ENCODE data around the gene TFIP11. TPM values are rescaled to one million over a fixed set of nuclear protein-coding genes. Genes with fewer than 3 reads are reported as not detected.

The TFIP11 gene
- total and polyA plus RNA-seq, 5 donors from 2014 or later, result 31.9 to 109 (median 40.8) TPM

DNA sequence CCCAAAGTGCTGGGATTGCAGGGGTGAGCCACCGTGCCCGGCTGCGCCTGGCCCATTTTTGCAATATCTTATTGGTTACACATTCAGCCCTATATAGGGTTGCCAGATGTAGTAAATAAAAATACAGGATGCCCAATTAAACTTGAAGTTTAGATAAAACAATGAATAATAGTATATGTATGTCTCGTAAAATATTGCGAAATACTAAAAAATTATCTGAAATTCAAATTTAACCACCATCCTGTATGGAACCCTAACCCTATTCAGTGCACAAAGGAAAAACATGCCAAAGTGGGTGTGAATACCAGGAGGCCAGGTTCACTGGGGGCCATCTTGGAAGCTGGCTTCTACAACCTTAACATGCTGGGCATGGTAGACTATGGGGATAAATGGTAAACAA lies 5.2 kb upstream of the TFIP11 start:
- H3K27me3 ChIP-seq (ENCODE audit: control insufficient read depth, insufficient read depth, low read length), result no peaks in the 10 kb centered on the region
- peaks cover 5 to 19% (median 14%) of the 10 kb centered on the region in 4 donors for H3K4me1 Mint-ChIP-seq
- H3K27me3 Mint-ChIP-seq, result no peaks in the 10 kb centered on the region
- ATAC-seq (ENCODE audit: low read depth in 2 of 2), result no peak
- H3K4me3 Mint-ChIP-seq, result no peak overlapping the region
- H3K9me3 Mint-ChIP-seq, result peaks cover 0 to 2% (median 0%) of the 10 kb centered on the region in 7 donors
- H3K36me3 Mint-ChIP-seq, result no peaks in the 10 kb centered on the region
- H3K27ac ChIP-seq (ENCODE audit: insufficient read depth, low read length, poor library complexity, severe bottlenecking), result no peak overlapping the region
- peaks cover 7% of the 10 kb centered on the region for H3K4me1 ChIP-seq (ENCODE audit: control insufficient read depth, insufficient read depth, low read length, poor library complexity, severe bottlenecking)
- H3K36me3 ChIP-seq (ENCODE audit: control insufficient read depth, insufficient read depth, low read length), result no peaks in the 10 kb centered on the region
- no peak overlapping the region for H3K4me3 ChIP-seq (ENCODE audit: low read depth, low read length)
- H3K9me3 ChIP-seq (ENCODE audit: control insufficient read depth in 2 of 2, low read length in 2 of 2), result no peaks in the 10 kb centered on the region
- no peak overlapping the region for H3K27ac Mint-ChIP-seq
- no peak for DNase-seq

DNA sequence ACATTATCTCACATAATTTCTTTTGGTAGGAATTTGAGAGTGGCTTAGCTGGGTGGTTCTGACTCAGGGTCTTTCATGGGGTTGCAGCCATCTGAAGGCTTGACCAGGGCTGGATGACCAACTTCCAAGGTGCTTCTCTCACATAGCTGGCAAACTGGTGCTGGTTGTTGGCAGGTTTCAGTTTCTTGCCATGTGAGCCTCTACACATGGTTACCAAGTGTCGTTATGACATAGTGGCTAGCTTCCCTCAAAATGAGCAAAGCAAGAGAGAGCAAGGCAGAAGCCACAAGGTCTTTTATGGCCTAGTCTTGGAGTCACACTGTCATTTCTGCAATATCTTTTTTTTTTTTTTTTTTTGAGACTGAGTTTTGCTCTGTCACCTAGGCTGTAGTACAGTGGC lies 4.2 kb upstream of the TFIP11 start:
- Mint-ChIP-seq H3K4me1 (peaks cover 5 to 28% (median 19%) of the 10 kb centered on the region in 4 donors), H3K9me3 (peaks cover 0 to 2% (median 0%) of the 10 kb centered on the region in 7 donors), H3K27me3 (no peaks in the 10 kb centered on the region), H3K27ac (no peak overlapping the region), H3K36me3 (no peaks in the 10 kb centered on the region), H3K4me3 (no peak overlapping the region)
- Histone ChIP-seq H3K9me3 (ENCODE audit: control insufficient read depth in 2 of 2, low read length in 2 of 2) (no peaks in the 10 kb centered on the region), H3K4me3 (ENCODE audit: low read depth, low read length) (no peak overlapping the region), H3K4me1 (ENCODE audit: control insufficient read depth, insufficient read depth, low read length, poor library complexity, severe bottlenecking) (peaks cover 12% of the 10 kb centered on the region), H3K36me3 (ENCODE audit: control insufficient read depth, insufficient read depth, low read length) (no peaks in the 10 kb centered on the region), H3K27ac (ENCODE audit: insufficient read depth, low read length, poor library complexity, severe bottlenecking) (no peak overlapping the region), H3K27me3 (ENCODE audit: control insufficient read depth, insufficient read depth, low read length) (no peaks in the 10 kb centered on the region)
- DNase-seq (no peak), ATAC-seq (ENCODE audit: low read depth in 2 of 2) (no peak)

DNA sequence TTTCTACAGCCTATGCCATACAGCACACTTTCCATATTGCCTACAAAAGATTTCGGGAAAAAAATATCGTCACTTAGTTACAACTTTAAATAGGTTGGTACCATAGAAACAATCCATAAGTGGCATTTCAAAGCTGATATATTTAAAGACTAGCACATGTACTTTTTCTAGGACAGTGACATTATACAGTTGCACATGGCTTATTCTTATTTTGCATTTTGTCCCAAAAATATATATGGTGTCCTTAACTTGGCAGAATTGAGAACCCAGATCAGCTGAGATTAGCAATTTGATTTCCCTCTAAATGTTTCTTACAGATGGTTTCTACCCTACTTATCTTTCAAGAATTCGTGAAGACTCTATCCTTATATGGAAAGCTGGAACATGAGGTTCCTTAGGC lies 3.7 kb upstream of the TFIP11 start:
- Mint-ChIP-seq H3K4me3 (peak overlapping the region in 1 of 4 donors; percentile 49), H3K27ac (no peak overlapping the region)

DNA sequence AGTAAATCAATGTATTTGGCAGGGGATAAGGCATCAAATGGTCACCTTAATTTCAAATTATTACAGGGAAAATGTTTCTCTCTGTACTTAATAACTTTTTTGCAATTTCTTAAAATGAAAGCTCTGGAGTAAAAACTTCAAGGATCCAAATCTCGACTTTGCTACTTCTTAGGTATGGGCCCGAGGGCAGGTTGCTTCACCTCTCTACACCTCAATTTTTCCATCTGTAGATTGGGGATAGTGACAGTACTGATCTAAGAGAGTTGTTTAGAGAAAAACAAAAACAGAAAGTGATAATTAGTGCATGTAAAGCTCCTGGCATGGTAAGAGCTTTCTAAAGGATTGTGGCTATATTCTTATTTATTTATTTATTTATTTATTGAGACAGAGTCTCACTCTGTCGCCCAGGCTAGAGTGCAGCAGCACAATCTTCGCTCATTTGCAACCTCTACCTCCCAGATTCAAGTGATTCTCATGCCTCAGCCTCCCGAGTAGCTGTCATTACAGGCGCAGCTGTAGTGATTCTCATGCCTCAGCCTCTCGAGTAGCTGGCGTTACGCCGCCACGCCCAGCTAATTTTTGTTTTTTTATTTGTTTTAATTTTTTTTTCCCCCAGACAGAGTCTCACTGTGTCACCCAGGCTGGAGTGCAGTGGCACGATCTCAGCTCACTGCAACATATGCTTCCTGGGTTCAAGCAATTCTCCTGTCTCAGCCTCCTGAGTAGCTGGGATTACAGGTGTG lies 2.3 kb upstream of the TFIP11 start:
- Mint-ChIP-seq H3K36me3 (peaks cover 14% of the 10 kb centered on the region), H3K27me3 (no peaks in the 10 kb centered on the region), H3K4me3 (peak overlapping the region in 3 of 4 donors; percentile 24 to 99 (median 74)), H3K9me3 (peaks cover 0 to 2% (median 0%) of the 10 kb centered on the region in 7 donors), H3K27ac (peak overlapping the region in 2 of 3 donors; percentile 52 to 100), H3K4me1 (peaks cover 12 to 38% (median 33%) of the 10 kb centered on the region in 4 donors)
- Histone ChIP-seq H3K27ac (ENCODE audit: insufficient read depth, low read length, poor library complexity, severe bottlenecking) (no peak overlapping the region), H3K36me3 (ENCODE audit: control insufficient read depth, insufficient read depth, low read length) (peaks cover 5% of the 10 kb centered on the region), H3K27me3 (ENCODE audit: control insufficient read depth, insufficient read depth, low read length) (no peaks in the 10 kb centered on the region), H3K4me1 (ENCODE audit: control insufficient read depth, insufficient read depth, low read length, poor library complexity, severe bottlenecking) (peaks cover 22% of the 10 kb centered on the region), H3K4me3 (ENCODE audit: low read depth, low read length) (no peak overlapping the region), H3K9me3 (ENCODE audit: control insufficient read depth in 2 of 2, low read length in 2 of 2) (no peaks in the 10 kb centered on the region)
- no peak for DNase-seq
- no peak for ATAC-seq (ENCODE audit: low read depth in 2 of 2)

More for the DNA sequence above, 3.7 kb upstream of the TFIP11 start:
- no peak overlapping the region for H3K27ac ChIP-seq (ENCODE audit: insufficient read depth, low read length, poor library complexity, severe bottlenecking)
- DNase-seq (no peak), ATAC-seq (ENCODE audit: low read depth in 2 of 2) (no peak)
- H3K27me3 Mint-ChIP-seq, result no peaks in the 10 kb centered on the region
- peaks cover 10 to 34% (median 24%) of the 10 kb centered on the region in 4 donors for H3K4me1 Mint-ChIP-seq
- peaks cover 0 to 2% (median 0%) of the 10 kb centered on the region in 7 donors for H3K9me3 Mint-ChIP-seq
- H3K27me3 ChIP-seq (ENCODE audit: control insufficient read depth, insufficient read depth, low read length), result no peaks in the 10 kb centered on the region
- no peaks in the 10 kb centered on the region for H3K36me3 ChIP-seq (ENCODE audit: control insufficient read depth, insufficient read depth, low read length)
- H3K4me3 ChIP-seq (ENCODE audit: low read depth, low read length), result no peak overlapping the region
- H3K9me3 ChIP-seq (ENCODE audit: control insufficient read depth in 2 of 2, low read length in 2 of 2), result no peaks in the 10 kb centered on the region
- H3K4me1 ChIP-seq (ENCODE audit: control insufficient read depth, insufficient read depth, low read length, poor library complexity, severe bottlenecking), result peaks cover 17% of the 10 kb centered on the region
- peaks cover 3% of the 10 kb centered on the region for H3K36me3 Mint-ChIP-seq

DNA sequence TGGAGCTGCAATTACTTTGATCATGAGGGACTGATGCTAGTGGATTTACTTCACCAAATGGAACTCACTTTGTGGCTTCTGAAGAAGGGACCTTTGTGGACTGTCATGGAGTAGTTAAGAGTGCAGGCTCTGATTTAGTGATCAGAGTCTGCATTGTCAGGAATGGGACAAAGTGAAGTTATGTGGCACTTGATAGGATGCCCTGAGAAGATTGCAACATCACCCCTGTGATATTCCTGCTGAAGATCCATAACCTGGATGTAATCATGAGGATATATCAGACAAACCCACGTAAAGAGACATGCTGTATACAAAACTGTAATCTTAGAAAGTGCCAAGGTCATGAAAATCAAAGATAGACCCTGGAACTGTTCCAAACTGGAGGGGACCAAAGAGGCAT lies 1.6 kb upstream of the TFIP11 start:
- peaks cover 12 to 45% (median 39%) of the 10 kb centered on the region in 4 donors for H3K4me1 Mint-ChIP-seq
- Histone ChIP-seq H3K4me3 (ENCODE audit: low read depth, low read length) (no peak overlapping the region), H3K4me1 (ENCODE audit: control insufficient read depth, insufficient read depth, low read length, poor library complexity, severe bottlenecking) (peaks cover 22% of the 10 kb centered on the region), H3K27ac (ENCODE audit: insufficient read depth, low read length, poor library complexity, severe bottlenecking) (no peak overlapping the region), H3K36me3 (ENCODE audit: control insufficient read depth, insufficient read depth, low read length) (peaks cover 12% of the 10 kb centered on the region), H3K27me3 (ENCODE audit: control insufficient read depth, insufficient read depth, low read length) (no peaks in the 10 kb centered on the region), H3K9me3 (ENCODE audit: control insufficient read depth in 2 of 2, low read length in 2 of 2) (no peaks in the 10 kb centered on the region)
- peaks cover 20% of the 10 kb centered on the region for H3K36me3 Mint-ChIP-seq
- peak overlapping the region in 2 of 4 donors; percentile 99 for H3K4me3 Mint-ChIP-seq
- no peaks in the 10 kb centered on the region for H3K27me3 Mint-ChIP-seq
- peaks cover 0 to 2% (median 0%) of the 10 kb centered on the region in 7 donors for H3K9me3 Mint-ChIP-seq
- peak overlapping the region; percentile 52 to 100 (median 99) for H3K27ac Mint-ChIP-seq
- DNase-seq, result no peak
- ATAC-seq (ENCODE audit: low read depth in 2 of 2), result no peak

DNA sequence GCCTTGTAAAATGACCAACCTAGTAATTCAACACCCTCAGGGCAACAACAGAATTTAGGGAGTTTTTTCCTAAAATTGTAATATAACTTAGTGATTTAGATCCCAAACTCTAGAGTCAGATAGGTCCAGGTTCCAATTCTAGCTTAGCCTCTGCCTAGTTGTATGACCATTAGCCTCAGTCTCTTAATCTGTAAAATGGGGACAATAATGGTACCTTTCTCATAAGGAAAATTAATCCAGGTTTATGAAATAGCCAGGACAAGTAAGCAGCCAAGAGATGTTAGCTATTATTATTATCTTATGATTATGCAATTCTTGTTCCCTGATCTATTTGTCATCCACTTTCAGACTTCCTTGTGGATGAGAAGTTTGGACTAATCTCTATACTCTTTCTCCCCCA lies 4.1 kb downstream of the TFIP11 start:
- DNase-seq (no peak), ATAC-seq (ENCODE audit: low read depth in 2 of 2) (no peak)
- no peak overlapping the region for H3K4me3 ChIP-seq (ENCODE audit: low read depth, low read length)
- no peak overlapping the region for H3K27ac ChIP-seq (ENCODE audit: insufficient read depth, low read length, poor library complexity, severe bottlenecking)
- H3K36me3 ChIP-seq (ENCODE audit: control insufficient read depth, insufficient read depth, low read length), result peaks cover 64% of the 10 kb centered on the region
- H3K27me3 ChIP-seq (ENCODE audit: control insufficient read depth, insufficient read depth, low read length), result no peaks in the 10 kb centered on the region
- peaks cover 33% of the 10 kb centered on the region for H3K4me1 ChIP-seq (ENCODE audit: control insufficient read depth, insufficient read depth, low read length, poor library complexity, severe bottlenecking)
- Mint-ChIP-seq H3K4me3 (peak overlapping the region in 1 of 4 donors; percentile 43), H3K4me1 (peaks cover 7 to 61% (median 41%) of the 10 kb centered on the region in 4 donors), H3K9me3 (no peaks in the 10 kb centered on the region), H3K36me3 (peaks cover 54% of the 10 kb centered on the region), H3K27me3 (no peaks in the 10 kb centered on the region), H3K27ac (no peak overlapping the region)
- no peaks in the 10 kb centered on the region for H3K9me3 ChIP-seq (ENCODE audit: control insufficient read depth in 2 of 2, low read length in 2 of 2)

DNA sequence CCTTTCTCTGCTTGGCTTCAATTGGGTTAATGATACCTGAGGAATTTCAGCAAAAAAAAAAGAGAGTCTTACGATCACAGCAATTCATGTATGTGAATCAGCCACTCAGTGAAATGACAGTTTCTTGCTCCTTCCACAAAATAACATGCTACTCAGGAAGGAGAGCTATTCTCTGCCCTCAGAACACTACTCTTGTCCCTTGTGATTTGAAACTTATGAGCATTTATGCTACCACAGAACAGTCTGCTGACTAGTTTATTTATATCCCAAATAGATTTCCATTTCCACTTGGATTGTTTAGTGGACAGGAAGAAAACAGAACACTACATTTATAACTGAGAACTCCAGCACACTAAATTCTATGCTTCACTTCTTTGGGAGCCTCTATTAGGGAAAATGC lies 8.5 kb downstream of the TFIP11 start:
- Histone ChIP-seq H3K27me3 (ENCODE audit: control insufficient read depth, insufficient read depth, low read length) (no peaks in the 10 kb centered on the region), H3K36me3 (ENCODE audit: control insufficient read depth, insufficient read depth, low read length) (peaks cover 94% of the 10 kb centered on the region), H3K4me1 (ENCODE audit: control insufficient read depth, insufficient read depth, low read length, poor library complexity, severe bottlenecking) (peaks cover 17% of the 10 kb centered on the region), H3K9me3 (ENCODE audit: control insufficient read depth in 2 of 2, low read length in 2 of 2) (no peaks in the 10 kb centered on the region), H3K27ac (ENCODE audit: insufficient read depth, low read length, poor library complexity, severe bottlenecking) (peak overlapping the region; percentile 5), H3K4me3 (ENCODE audit: low read depth, low read length) (no peak overlapping the region)
- Mint-ChIP-seq H3K9me3 (no peaks in the 10 kb centered on the region), H3K4me3 (peak overlapping the region in 1 of 4 donors; percentile 0), H3K27me3 (no peaks in the 10 kb centered on the region), H3K4me1 (peaks cover 0 to 30% (median 20%) of the 10 kb centered on the region in 4 donors), H3K36me3 (peaks cover 62% of the 10 kb centered on the region), H3K27ac (peak overlapping the region; percentile 7 to 91 (median 76))
- DNase-seq, result no peak
- no peak for ATAC-seq (ENCODE audit: low read depth in 2 of 2)
